GM10266 (cell line): ENCODE data around the gene CCDC102A.

Experiments used
- DNase-seq: peaks from one replicate; pipeline ENCODE4 v3.0.0; 2012; ENCODE audit errors: extremely low spot score
- TF ChIP-seq, protein P1 (sequence below): IDR thresholded peaks from 2 replicates; pipeline ENCODE4 v1.5.1; 2012; ENCODE audit warnings: mild to moderate bottlenecking, low read depth; ENCODE audit not compliant: control insufficient read depth, insufficient read depth; ENCODE audit errors: missing control alignments

Gene CCDC102A

DNA sequence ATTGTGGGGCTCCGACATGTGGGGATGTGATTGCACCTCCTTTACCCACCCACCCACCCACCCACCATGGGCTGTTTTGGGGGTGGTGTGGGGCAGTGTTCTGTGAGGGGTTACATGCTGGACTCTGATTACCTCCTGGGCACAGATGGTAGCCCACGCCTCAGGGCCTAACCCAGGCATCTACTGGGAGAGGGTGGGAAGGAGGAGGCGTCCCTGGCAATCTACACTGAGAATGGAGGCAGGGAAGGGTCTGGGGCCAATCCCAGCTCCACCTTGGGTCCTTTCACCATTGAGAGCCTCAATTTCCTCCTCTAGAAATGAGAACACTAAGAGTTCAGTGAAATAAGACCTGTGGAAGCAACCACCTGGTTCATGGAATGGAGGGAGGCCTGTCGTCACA is 38.3 kb downstream of the CCDC102A start:
- DNase-seq, result no peak

GRCh38 chr16:57497121-57497520 is 39.2 kb downstream of the CCDC102A start:
- TF ChIP-seq, protein P1, sequence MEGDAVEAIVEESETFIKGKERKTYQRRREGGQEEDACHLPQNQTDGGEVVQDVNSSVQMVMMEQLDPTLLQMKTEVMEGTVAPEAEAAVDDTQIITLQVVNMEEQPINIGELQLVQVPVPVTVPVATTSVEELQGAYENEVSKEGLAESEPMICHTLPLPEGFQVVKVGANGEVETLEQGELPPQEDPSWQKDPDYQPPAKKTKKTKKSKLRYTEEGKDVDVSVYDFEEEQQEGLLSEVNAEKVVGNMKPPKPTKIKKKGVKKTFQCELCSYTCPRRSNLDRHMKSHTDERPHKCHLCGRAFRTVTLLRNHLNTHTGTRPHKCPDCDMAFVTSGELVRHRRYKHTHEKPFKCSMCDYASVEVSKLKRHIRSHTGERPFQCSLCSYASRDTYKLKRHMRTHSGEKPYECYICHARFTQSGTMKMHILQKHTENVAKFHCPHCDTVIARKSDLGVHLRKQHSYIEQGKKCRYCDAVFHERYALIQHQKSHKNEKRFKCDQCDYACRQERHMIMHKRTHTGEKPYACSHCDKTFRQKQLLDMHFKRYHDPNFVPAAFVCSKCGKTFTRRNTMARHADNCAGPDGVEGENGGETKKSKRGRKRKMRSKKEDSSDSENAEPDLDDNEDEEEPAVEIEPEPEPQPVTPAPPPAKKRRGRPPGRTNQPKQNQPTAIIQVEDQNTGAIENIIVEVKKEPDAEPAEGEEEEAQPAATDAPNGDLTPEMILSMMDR, result no peak
- DNase-seq, result no peak

More for the DNA sequence above, 38.3 kb downstream of the CCDC102A start:
- TF ChIP-seq, protein P1, result no peak

- no peak for DNase-seq
- TF ChIP-seq, protein P1, result no peak
Measured at GRCh38 chr16:57493767-57494166, 42.6 kb downstream of the CCDC102A start.

- TF ChIP-seq, protein P1, result no peak
- no peak for DNase-seq
Measured at GRCh38 chr16:57489229-57489628, 47.1 kb downstream of the CCDC102A start.

DNA sequence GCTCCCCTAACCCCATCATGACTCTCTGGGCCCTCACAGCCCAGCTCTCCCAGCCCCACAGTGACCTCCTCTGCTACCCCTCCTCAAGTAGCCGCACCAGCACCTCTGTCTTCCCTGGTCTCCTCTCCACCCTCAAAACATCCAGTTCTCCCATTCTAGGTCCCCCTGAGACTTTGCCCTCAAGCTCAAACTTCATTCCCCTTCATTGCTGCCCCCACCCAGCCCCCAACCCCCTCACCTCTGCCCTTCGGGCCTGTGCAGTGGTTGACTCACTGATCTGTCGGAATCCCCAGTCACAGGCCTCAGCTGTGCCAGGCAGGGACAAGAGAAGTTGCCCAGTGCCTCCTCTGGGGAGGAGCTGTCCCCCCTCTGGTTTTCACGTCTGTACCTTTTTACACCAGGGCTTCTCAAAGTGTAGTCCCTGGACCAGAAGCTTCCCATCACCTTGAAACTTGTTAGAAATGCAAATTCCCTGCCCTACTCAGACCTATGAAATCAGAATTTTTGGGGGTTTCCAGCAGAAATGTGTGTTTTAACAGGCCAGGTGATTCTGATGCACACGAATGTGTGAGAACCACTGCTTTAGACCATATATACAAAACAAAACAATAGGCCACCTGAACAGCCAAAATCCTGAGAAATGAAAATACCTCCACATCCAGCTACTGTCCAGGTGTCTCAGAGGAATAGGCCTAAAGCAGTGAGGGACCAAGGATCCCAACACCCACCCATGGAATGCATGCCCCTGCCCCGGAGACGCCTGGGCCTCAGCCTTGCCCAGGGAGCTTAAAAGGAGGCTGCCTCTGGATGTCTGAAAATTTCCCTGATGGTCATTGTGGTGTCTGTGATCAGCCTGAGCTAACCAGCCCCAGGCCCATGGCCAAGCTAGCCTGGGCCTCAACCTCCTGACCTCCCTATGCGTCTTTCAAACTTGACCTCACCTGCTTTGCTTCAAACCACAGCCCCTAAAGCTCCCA is 49.2 kb downstream of the CCDC102A start:
- no peak for DNase-seq
- TF ChIP-seq, protein P1, result no peak

DNA sequence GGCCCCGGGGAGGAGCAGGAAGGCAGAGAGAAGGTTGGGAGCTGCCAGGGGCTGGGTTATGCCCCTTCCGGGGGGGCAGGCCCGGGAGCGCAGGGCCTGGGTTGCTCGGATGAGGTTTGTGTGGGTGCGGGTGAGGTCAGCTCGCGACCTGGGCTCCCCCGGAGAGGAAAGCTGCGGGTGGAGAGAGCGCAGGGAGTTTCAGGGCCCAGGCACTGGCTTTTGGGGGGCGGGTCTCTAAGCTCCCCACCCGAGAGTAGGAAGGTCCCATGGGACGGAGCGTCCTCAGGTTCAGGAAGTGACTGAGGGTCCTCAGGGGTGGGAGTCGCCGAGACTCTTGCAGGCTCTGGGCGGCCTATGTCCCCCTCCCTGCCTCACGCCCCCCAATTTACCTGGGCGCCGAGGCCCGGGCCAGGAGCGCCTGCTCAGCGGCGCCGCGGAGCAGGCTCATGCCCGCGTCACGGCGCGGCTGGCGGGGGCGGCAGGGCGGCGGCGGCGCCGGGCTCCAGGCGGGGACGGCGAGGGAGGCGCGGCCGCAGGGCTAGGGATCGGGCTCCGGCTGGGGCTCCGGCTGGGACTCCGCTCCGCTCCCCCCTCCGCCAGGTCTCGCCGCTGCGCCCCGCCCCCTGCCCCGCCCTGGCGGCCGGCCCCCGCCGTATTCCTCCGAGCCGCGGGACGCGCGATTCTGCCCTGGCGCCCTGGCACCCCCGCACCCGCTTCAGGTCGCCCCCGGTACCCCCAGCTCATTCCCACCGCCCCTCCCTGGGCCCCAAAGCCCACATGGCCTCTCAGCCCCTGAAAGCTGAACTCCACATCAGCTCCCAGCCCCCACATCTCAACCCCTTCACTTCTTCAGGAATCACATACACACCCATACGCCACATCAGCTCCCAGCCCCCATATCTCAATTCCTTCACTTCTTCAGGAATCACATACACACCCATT is 50.2 kb downstream of the CCDC102A start, which contains the start of gene DOK4:
DOK4 (minus strand) TSS at position 578 of the 942 bp plus-strand sequence. CDS start 6,986 bp downstream, outside the sequence.
- peak; percentile 97 for DNase-seq
- TF ChIP-seq, protein P1, result no peak
